Kasumi-1 (cell line): ENCODE data around the gene PRKCE.

Source experiments
- DNase-seq, 2 experiments: peaks; one replicate each; lab custom pipeline; 2025; lab: John Stamatoyannopoulos, UW

The PRKCE gene

GRCh38 chr2:46170611-46171350 lies 519.3 kb downstream of the PRKCE start:
- no peak for DNase-seq

GRCh38 chr2:46171411-46171953 lies 520.0 kb downstream of the PRKCE start:
- no peak for DNase-seq

- no peak for DNase-seq
These were observed 520.6 kb downstream of the PRKCE start for GRCh38 chr2:46171996-46172546.

- DNase-seq: no peak
These were observed 521.6 kb downstream of the PRKCE start for GRCh38 chr2:46173030-46173429.

- no peak for DNase-seq
These were observed 522.3 kb downstream of the PRKCE start for GRCh38 chr2:46173636-46174250.

- DNase-seq: no peak
These were observed 523.1 kb downstream of the PRKCE start for GRCh38 chr2:46174345-46175170.

- DNase-seq: no peak
These were observed 523.9 kb downstream of the PRKCE start for GRCh38 chr2:46175419-46175818.

- no peak for DNase-seq
These were observed 526.1 kb downstream of the PRKCE start for GRCh38 chr2:46177461-46178089.

GRCh38 chr2:46179037-46179621 lies 527.7 kb downstream of the PRKCE start:
- DNase-seq: no peak

GRCh38 chr2:46180189-46180588 lies 528.7 kb downstream of the PRKCE start:
- DNase-seq: no peak

- DNase-seq: no peak
These were observed 529.8 kb downstream of the PRKCE start for GRCh38 chr2:46181306-46181705.

GRCh38 chr2:46181789-46182530 lies 530.5 kb downstream of the PRKCE start:
- DNase-seq: no peak

- DNase-seq: no peak
These were observed 532.0 kb downstream of the PRKCE start for GRCh38 chr2:46183426-46183825.

- DNase-seq: no peak
These were observed 533.5 kb downstream of the PRKCE start for GRCh38 chr2:46184794-46185583.

GRCh38 chr2:46187112-46187618 lies 535.7 kb downstream of the PRKCE start:
- no peak for DNase-seq

- DNase-seq: no peak
These were observed 536.7 kb downstream of the PRKCE start for GRCh38 chr2:46188041-46188716.

GRCh38 chr2:46193356-46193755 lies 541.9 kb downstream of the PRKCE start:
- DNase-seq: no peak

GRCh38 chr2:46193855-46194254 lies 542.4 kb downstream of the PRKCE start:
- DNase-seq: no peak

GRCh38 chr2:46194856-46195255 lies 543.4 kb downstream of the PRKCE start:
- no peak for DNase-seq
